Activated T-cell treated with anti-CD3 and anti-CD28 coated beads, Interleukin-2, amount 50 U/mL, for 4 hours (primary cell): Measurements from ENCODE around the gene PIK3C2A. TPM values are rescaled to one million over a fixed set of nuclear protein-coding genes. Genes with fewer than 3 reads are reported as not detected.
"Not testable (repeated sequence)": the region's sequence is repeated elsewhere in the genome, so short reads cannot be mapped to it uniquely, and the experiment has no call there.

Experiments used
- ATAC-seq, 2 donors: fragments of 200-7000 bp; cut with Tn5 transposase; one replicate each; pipeline ENCODE4 v1.10.0; 2021
- DNase-seq: peaks from one replicate; pipeline ENCODE4 v3.0.0-alpha.2; 2020
- H3K27me3 Mint-ChIP-seq: one replicate; pipeline ENCODE4 v1.8.0; 2021; ENCODE audit warnings: low read depth, mixed read lengths
- H3K36me3 Mint-ChIP-seq: one replicate; pipeline ENCODE4 v1.8.0; 2022; ENCODE audit warnings: mixed read lengths; ENCODE audit not compliant: insufficient read depth
- H3K4me1 Mint-ChIP-seq: one replicate; pipeline ENCODE4 v1.8.0; 2021; ENCODE audit warnings: low read depth, mixed read lengths
- H3K4me3 Mint-ChIP-seq: one replicate; pipeline ENCODE4 v1.8.0; 2021; ENCODE audit warnings: mild to moderate bottlenecking, moderate library complexity, mixed read lengths
- H3K9me3 Mint-ChIP-seq: one replicate; pipeline ENCODE4 v1.8.0; 2021; ENCODE audit warnings: mixed read lengths
- total RNA-seq, 3 donors: library from RNA; stranded (reverse); gene quantifications; one replicate each; pipeline ENCODE4 v1.2.1, GENCODE V29; 2021

PIK3C2A gene
- total RNA-seq = 10 to 100 TPM; 22.9 to 25.3 (median 23.9) TPM

GRCh38 chr11:17207317-17208256 is at the start of gene PIK3C2A:
Gene PIK3C2A (minus strand): TSS chr11:17207986. CDS start chr11:17169741, 38,245 bp downstream.
- H3K36me3 Mint-ChIP-seq = peaks cover 6% of the 10 kb centered on the region
- no peaks in the 10 kb centered on the region for H3K9me3 Mint-ChIP-seq
- no peaks in the 10 kb centered on the region for H3K27me3 Mint-ChIP-seq
- ATAC-seq (peak; percentile 98 to 99), DNase-seq (peak; percentile 93)
- peak within 1 kb of the TSS; percentile 97 for H3K4me3 Mint-ChIP-seq
- H3K4me1 Mint-ChIP-seq = peaks cover 32% of the 10 kb centered on the region

DNA sequence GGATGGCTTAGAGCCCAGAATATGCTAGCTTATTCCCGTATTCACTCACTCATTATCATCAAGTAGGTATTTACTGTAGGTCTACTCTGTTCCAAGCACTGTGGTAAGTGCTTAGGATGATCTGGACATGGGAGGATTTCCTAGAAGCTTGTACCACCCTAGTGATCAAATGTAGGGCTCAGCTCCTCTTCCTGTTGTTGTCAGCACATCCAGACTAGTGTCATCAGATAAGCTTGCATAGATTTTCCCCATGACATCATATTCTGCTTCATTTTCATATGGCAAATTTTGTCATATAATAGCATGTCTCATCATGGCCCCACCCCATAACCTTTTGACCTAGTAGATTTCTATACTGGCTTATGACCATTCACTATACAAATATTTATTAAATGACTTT is 49.4 kb upstream of the PIK3C2A start:
- no peak overlapping the region for H3K4me3 Mint-ChIP-seq
- ATAC-seq = no peak
- no peaks in the 10 kb centered on the region for H3K36me3 Mint-ChIP-seq
- no peak for DNase-seq
- peaks cover 15% of the 10 kb centered on the region for H3K4me1 Mint-ChIP-seq
- H3K27me3 Mint-ChIP-seq = no peaks in the 10 kb centered on the region
- H3K9me3 Mint-ChIP-seq = no peaks in the 10 kb centered on the region

GRCh38 chr11:17256512-17256911 is 48.7 kb upstream of the PIK3C2A start:
- no peak for DNase-seq
- no peaks in the 10 kb centered on the region for H3K9me3 Mint-ChIP-seq
- peaks cover 15% of the 10 kb centered on the region for H3K4me1 Mint-ChIP-seq
- peak; percentile 77 to 84 for ATAC-seq
- no peaks in the 10 kb centered on the region for H3K27me3 Mint-ChIP-seq
- H3K4me3 Mint-ChIP-seq = no peak overlapping the region
- H3K36me3 Mint-ChIP-seq = no peaks in the 10 kb centered on the region

DNA sequence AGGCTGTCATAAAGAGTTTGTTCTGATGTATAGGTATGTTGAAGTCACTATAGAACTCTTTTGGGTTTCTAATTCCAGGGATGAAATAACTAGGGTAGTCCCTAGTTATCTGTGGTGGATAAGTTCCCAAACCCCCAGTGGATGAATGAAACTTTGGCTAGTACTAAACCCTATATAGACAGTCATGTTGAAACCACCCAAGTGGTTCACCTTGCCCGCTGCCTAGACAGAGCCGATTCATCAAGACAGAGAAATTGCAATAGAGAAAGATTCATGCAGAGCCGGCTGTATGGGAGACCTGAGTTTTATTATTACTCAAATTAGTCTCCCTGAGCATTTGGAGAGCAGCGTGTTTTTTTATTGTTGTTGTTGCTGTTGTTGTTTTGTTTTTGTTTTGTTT is 44.9 kb upstream of the PIK3C2A start:
- H3K27me3 Mint-ChIP-seq = peaks cover 1% of the 10 kb centered on the region
- H3K4me1 Mint-ChIP-seq = peaks cover 10% of the 10 kb centered on the region
- H3K9me3 Mint-ChIP-seq = no peaks in the 10 kb centered on the region
- no peak for ATAC-seq
- H3K36me3 Mint-ChIP-seq = no peaks in the 10 kb centered on the region
- no peak overlapping the region for H3K4me3 Mint-ChIP-seq
- no peak for DNase-seq

DNA sequence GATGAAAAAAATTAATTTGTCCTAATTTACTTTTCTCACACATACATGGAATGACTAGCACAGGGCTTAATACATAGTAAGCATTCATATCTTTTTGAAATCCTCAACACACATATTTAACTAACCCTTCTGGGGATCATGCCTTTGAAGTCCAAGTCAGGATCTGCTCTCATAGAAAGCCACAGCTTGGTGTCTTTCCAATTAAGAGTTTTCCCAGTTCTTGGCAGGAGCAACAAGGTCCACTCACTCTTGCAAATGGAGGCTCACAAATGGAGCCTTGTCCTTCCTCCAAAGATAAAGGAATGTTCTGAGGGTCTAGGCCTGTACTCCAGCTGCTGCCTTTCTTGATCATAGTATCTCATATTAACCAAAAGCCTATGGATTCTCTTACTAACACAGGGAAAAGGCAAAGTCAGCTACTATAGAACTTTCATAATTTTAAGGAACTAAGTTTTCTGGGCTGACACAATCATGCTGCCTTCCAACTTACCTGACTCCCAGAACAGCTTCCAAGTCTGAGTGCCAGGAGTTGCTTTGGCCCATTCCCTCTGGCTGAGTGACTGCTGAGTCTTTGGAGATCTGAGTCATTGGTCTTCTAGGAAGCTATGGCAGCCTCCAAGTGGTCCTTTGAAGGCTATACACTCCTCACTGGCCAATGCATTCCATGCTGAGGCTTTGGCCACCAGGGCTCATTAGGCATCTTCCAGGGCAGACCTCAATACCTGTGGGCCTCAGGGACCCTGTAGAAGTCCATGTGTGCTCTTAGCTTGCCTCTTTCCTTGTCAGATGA is 43.0 kb upstream of the PIK3C2A start:
- Mint-ChIP-seq H3K27me3 (peaks cover 1% of the 10 kb centered on the region), H3K4me3 (no peak overlapping the region), H3K4me1 (no peaks in the 10 kb centered on the region), H3K36me3 (no peaks in the 10 kb centered on the region), H3K9me3 (no peaks in the 10 kb centered on the region)
- no peak for ATAC-seq
- DNase-seq = no peak

DNA sequence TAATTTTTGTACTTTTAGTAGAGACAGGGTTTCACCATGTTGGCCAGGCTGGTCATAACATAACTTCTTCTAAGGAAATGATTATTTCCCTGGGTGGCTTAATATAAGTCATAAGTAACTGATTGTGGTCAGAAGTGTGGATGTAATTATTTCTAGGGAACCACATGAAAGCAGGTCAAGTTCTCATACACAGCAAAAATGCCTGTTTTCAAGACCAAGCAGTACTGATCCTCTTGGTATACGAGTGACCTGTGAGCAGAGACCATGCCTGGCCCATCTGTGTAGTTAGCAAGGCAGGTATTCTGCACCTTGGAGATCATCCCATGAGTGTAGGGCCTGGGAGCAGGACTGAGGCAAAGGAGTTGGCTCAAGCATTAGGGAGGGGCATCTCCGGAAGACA is 36.3 kb upstream of the PIK3C2A start:
- DNase-seq (no peak), ATAC-seq (peak; percentile 63 to 76)
- H3K9me3 Mint-ChIP-seq = no peaks in the 10 kb centered on the region
- H3K4me3 Mint-ChIP-seq = no peak overlapping the region
- peaks cover 4% of the 10 kb centered on the region for H3K27me3 Mint-ChIP-seq
- H3K36me3 Mint-ChIP-seq = no peaks in the 10 kb centered on the region
- peaks cover 3% of the 10 kb centered on the region for H3K4me1 Mint-ChIP-seq

- not testable (repeated sequence) for H3K4me1 Mint-ChIP-seq, H3K27me3 Mint-ChIP-seq, ATAC-seq
These were observed 35.2 kb upstream of the PIK3C2A start for GRCh38 chr11:17242954-17243353.

GRCh38 chr11:17240780-17241179 is 33.0 kb upstream of the PIK3C2A start:
- no peak overlapping the region for H3K4me3 Mint-ChIP-seq
- peaks cover 7% of the 10 kb centered on the region for H3K27me3 Mint-ChIP-seq
- H3K4me1 Mint-ChIP-seq = peaks cover 3% of the 10 kb centered on the region
- DNase-seq (no peak), ATAC-seq (no peak)
- H3K36me3 Mint-ChIP-seq = no peaks in the 10 kb centered on the region
- H3K9me3 Mint-ChIP-seq = no peaks in the 10 kb centered on the region

More at GRCh38 chr11:17242954-17243353, 35.2 kb upstream of the PIK3C2A start:
- not testable (repeated sequence) for H3K36me3 Mint-ChIP-seq, DNase-seq, H3K4me3 Mint-ChIP-seq, H3K9me3 Mint-ChIP-seq

- not testable (repeated sequence) for H3K4me3 Mint-ChIP-seq, DNase-seq, H3K9me3 Mint-ChIP-seq, H3K36me3 Mint-ChIP-seq, ATAC-seq, H3K27me3 Mint-ChIP-seq, H3K4me1 Mint-ChIP-seq
These were observed 32.1 kb upstream of the PIK3C2A start for GRCh38 chr11:17239927-17240326.

DNA sequence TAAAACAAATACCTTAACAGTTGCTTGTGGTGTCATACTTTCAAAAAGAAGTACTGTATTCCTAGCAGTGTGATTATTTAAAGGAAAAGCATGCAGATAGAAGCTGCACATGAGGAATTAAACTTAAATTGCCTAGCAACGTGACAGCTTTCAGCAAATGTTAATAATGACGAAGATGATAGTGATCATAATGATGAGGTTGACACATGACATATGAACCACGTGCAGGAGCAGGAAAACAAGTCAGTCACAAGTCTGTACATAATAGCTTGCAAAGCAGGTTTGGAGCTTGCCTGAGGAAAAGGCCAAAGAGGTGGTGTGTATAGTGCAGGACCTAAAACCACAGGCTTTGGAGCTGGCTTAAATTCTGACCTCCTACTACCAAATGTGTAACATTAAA is 30.6 kb upstream of the PIK3C2A start:
- no peak overlapping the region for H3K4me3 Mint-ChIP-seq
- no peaks in the 10 kb centered on the region for H3K36me3 Mint-ChIP-seq
- no peaks in the 10 kb centered on the region for H3K9me3 Mint-ChIP-seq
- DNase-seq (no peak), ATAC-seq (no peak)
- H3K4me1 Mint-ChIP-seq = no peaks in the 10 kb centered on the region
- peaks cover 8% of the 10 kb centered on the region for H3K27me3 Mint-ChIP-seq

DNA sequence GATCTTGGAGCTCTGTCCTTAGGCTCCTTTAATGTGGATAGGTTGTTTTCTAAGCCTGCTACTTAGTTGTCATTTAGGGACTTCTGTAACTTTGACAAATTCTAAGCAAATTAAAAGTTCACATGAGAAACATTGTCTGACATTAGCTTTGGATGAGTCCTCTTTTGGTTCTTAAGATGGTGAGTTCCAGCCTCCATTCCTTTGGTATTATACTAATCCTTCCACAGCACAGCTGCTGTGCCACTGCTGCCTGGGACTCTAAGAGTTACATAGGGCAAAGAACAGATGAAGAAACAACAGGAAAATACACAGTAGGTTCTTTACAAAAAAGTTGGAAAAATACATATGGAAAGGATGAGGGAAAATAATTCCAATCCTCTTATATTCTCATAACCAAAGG is 25.3 kb upstream of the PIK3C2A start:
- DNase-seq = no peak
- H3K27me3 Mint-ChIP-seq = peaks cover 7% of the 10 kb centered on the region
- no peaks in the 10 kb centered on the region for H3K9me3 Mint-ChIP-seq
- no peak overlapping the region for H3K4me3 Mint-ChIP-seq
- no peak for ATAC-seq
- H3K36me3 Mint-ChIP-seq = no peaks in the 10 kb centered on the region
- H3K4me1 Mint-ChIP-seq = peaks cover 14% of the 10 kb centered on the region

GRCh38 chr11:17230867-17231851 is 23.4 kb upstream of the PIK3C2A start:
- ATAC-seq (peak; percentile 93 to 94), DNase-seq (no peak)
- Mint-ChIP-seq H3K9me3 (no peaks in the 10 kb centered on the region), H3K4me3 (no peak overlapping the region), H3K4me1 (peaks cover 14% of the 10 kb centered on the region), H3K36me3 (no peaks in the 10 kb centered on the region), H3K27me3 (peaks cover 7% of the 10 kb centered on the region)

GRCh38 chr11:17229481-17230152 is 21.8 kb upstream of the PIK3C2A start:
- Mint-ChIP-seq H3K4me1 (peaks cover 14% of the 10 kb centered on the region), H3K9me3 (no peaks in the 10 kb centered on the region), H3K27me3 (peaks cover 7% of the 10 kb centered on the region), H3K36me3 (no peaks in the 10 kb centered on the region), H3K4me3 (no peak overlapping the region)
- ATAC-seq (no peak), DNase-seq (no peak)
